ENCODE results near the gene GALNS.
"Not testable (repeated sequence)": the region's sequence is repeated elsewhere in the genome, so short reads cannot be mapped to it uniquely, and the experiment has no call there.

GALNS gene

DNA sequence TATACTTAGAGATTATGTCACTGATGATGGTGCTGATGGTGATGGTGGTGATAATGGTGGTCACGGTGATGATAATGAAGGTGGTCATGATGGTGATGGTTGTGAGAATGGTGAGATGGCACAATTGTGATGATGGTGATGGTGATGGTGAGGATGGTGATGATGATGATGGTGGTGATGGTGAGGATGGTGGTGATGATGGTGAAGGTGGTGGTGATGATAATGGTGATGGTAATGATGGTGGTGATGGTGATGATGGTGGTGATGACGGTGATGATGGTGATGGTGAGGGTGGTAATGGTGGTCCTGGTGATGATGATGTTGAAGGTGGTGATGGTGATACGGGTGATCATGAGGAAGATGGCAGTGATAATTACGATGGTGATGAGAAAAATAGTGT lies 58.7 kb downstream of the GALNS start:
- H3K4me3 Mint-ChIP-seq = no peak overlapping the region
- ATAC-seq (no peak), DNase-seq (no peak)
- no peak overlapping the region for H3K27ac Mint-ChIP-seq
- no peaks in the 10 kb centered on the region for H3K9me3 Mint-ChIP-seq
- H3K36me3 Mint-ChIP-seq (ENCODE audit: low read depth) = no peaks in the 10 kb centered on the region
- no peaks in the 10 kb centered on the region for H3K27me3 Mint-ChIP-seq
- peaks cover 20% of the 10 kb centered on the region for H3K4me1 Mint-ChIP-seq

- Mint-ChIP-seq H3K4me3 (no peak overlapping the region), H3K4me1 (peaks cover 29% of the 10 kb centered on the region)
These were observed 60.5 kb downstream of the GALNS start for GRCh38 chr16:88796278-88796677.

DNA sequence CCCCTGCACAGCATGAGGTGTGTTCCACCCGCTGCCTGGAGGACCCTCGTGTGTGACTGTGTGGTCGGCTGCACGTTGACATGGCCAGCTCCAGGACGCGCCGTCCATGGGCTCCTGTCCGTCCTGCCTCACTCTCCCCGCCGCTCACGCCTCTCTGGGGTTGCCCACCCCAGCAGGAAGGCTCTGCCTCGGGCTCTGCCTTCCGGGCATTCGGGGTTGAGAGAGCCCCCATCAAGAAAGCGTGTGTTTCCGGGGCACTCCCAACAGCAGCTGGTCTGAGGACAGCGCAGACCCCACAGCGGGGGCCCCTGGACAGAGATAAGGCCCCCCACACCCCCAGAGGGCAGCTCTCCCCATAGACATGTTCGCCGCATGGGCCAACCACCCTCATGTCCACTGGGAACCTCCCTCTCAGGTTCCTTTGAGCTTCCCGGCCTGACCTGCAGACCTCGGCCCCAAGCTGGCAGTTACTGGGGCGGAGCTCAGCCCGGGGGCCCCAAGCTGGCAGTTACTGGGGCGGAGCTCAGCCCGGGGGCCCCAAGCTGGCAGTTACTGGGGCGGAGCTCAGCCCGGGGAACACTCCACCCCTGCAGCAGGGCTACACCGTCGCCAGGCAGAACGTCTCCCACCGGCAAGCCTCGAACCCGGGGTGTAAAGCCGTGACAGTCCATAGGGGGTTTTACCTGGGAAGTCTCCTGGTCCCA lies 63.3 kb downstream of the GALNS start:
- Mint-ChIP-seq H3K36me3 (ENCODE audit: low read depth) (no peaks in the 10 kb centered on the region), H3K27me3 (no peaks in the 10 kb centered on the region), H3K9me3 (no peaks in the 10 kb centered on the region), H3K4me3 (no peak overlapping the region), H3K27ac (no peak overlapping the region), H3K4me1 (peaks cover 36% of the 10 kb centered on the region)
- DNase-seq (no peak), ATAC-seq (no peak)

More at GRCh38 chr16:88796278-88796677, 60.5 kb downstream of the GALNS start:
- no peak overlapping the region for H3K27ac Mint-ChIP-seq
- no peaks in the 10 kb centered on the region for H3K27me3 Mint-ChIP-seq
- DNase-seq (no peak), ATAC-seq (no peak)
- no peaks in the 10 kb centered on the region for H3K9me3 Mint-ChIP-seq
- H3K36me3 Mint-ChIP-seq (ENCODE audit: low read depth) = no peaks in the 10 kb centered on the region

DNA sequence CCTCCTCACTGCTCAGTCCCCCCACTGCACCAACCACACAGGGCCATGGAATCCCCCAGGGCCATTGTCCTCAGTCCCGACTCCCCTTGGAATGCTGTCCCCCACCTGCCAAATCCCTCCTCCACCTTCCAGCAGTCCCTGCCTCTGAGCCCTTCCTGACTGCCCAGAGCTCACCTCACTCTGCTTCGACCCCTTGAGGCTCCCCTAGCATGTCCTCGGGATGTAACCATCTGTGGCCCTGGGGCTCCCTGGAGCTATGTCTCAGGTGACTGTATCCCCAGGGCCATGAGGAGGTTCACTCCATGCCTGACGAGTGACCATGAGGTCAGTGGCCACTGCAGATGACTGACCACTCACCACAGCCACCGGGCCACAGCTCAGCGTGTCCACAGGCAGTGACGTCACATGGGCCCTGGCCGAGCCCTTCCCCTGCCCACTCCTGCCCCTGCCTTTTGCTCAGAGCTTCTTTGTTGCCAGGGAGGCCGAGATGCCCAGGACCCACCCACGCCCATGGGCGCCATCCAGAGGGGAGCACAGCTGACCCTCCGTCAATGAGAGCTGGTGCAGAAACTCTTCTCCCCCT lies 64.0 kb downstream of the GALNS start:
- Mint-ChIP-seq H3K27me3 (no peaks in the 10 kb centered on the region), H3K4me3 (no peak overlapping the region), H3K4me1 (peaks cover 36% of the 10 kb centered on the region), H3K27ac (peak overlapping the region; percentile 37), H3K36me3 (ENCODE audit: low read depth) (no peaks in the 10 kb centered on the region), H3K9me3 (no peaks in the 10 kb centered on the region)
- no peak for DNase-seq
- no peak for ATAC-seq

DNA sequence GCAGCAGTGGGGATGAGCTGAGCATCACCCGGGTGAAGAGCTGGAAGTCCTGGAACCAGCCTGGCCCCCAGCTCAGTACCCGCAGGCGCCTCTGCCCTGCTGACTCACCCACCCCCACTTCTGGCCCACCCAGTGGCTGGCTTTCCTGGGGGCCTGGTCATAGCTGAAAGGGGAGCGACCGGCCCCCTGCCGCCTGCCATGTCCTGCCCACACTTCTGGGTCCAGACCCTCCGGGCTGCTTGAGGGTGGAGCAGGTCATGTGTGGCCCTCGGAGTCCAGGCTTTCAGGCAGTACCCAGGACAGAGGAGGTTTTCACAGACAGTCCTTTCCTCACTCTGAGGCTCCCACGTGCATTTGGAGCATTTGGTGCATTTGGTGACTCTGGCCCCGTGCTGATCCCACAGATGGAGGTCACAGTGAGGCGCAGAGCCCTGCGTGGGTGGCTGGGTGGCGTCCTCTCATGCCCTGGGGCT lies 64.6 kb downstream of the GALNS start:
- H3K27ac Mint-ChIP-seq = no peak overlapping the region
- DNase-seq (no peak), ATAC-seq (peak; percentile 34)
- H3K4me3 Mint-ChIP-seq = no peak overlapping the region
- peaks cover 36% of the 10 kb centered on the region for H3K4me1 Mint-ChIP-seq
- H3K27me3 Mint-ChIP-seq = no peaks in the 10 kb centered on the region
- H3K9me3 Mint-ChIP-seq = no peaks in the 10 kb centered on the region
- no peaks in the 10 kb centered on the region for H3K36me3 Mint-ChIP-seq (ENCODE audit: low read depth)

GRCh38 chr16:88790312-88791211 lies 66.2 kb downstream of the GALNS start:
- no peaks in the 10 kb centered on the region for H3K27me3 Mint-ChIP-seq
- ATAC-seq (peak; percentile 78), DNase-seq (peak; percentile 65)
- H3K4me3 Mint-ChIP-seq = peak overlapping the region; percentile 49
- peak overlapping the region; percentile 27 for H3K27ac Mint-ChIP-seq
- no peaks in the 10 kb centered on the region for H3K36me3 Mint-ChIP-seq (ENCODE audit: low read depth)
- no peaks in the 10 kb centered on the region for H3K9me3 Mint-ChIP-seq
- H3K4me1 Mint-ChIP-seq = peaks cover 38% of the 10 kb centered on the region

DNA sequence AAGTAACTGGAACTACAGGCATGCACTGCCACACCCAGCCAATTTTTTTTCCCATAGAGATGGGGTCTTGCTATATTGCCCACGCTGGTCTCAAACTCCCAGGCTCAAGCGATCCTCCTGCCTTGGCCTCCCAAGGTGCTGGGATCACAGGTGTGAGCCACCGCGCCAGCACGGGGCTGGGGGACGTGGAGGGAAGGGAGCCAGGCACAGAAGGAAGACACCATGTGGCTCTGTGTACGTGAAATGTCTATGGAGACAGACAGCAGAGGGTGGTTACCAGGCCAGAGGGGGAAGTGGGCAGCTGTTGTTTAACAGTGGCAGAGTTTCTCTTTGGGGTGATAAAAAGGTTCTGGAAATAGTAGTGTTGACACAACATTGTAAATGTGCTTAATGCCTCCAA lies 67.2 kb downstream of the GALNS start:
- no peaks in the 10 kb centered on the region for H3K36me3 Mint-ChIP-seq (ENCODE audit: low read depth)
- no peaks in the 10 kb centered on the region for H3K9me3 Mint-ChIP-seq
- H3K4me3 Mint-ChIP-seq = no peak overlapping the region
- ATAC-seq (no peak), DNase-seq (no peak)
- H3K27me3 Mint-ChIP-seq = no peaks in the 10 kb centered on the region
- peaks cover 39% of the 10 kb centered on the region for H3K4me1 Mint-ChIP-seq
- H3K27ac Mint-ChIP-seq = no peak overlapping the region

- H3K27ac Mint-ChIP-seq; ATAC-seq; H3K36me3 Mint-ChIP-seq (ENCODE audit: low read depth); H3K4me3 Mint-ChIP-seq; DNase-seq; H3K27me3 Mint-ChIP-seq; H3K9me3 Mint-ChIP-seq: not testable (repeated sequence)
- peaks cover 39% of the 10 kb centered on the region for H3K4me1 Mint-ChIP-seq
These were observed 68.0 kb downstream of the GALNS start for GRCh38 chr16:88788749-88789148.

DNA sequence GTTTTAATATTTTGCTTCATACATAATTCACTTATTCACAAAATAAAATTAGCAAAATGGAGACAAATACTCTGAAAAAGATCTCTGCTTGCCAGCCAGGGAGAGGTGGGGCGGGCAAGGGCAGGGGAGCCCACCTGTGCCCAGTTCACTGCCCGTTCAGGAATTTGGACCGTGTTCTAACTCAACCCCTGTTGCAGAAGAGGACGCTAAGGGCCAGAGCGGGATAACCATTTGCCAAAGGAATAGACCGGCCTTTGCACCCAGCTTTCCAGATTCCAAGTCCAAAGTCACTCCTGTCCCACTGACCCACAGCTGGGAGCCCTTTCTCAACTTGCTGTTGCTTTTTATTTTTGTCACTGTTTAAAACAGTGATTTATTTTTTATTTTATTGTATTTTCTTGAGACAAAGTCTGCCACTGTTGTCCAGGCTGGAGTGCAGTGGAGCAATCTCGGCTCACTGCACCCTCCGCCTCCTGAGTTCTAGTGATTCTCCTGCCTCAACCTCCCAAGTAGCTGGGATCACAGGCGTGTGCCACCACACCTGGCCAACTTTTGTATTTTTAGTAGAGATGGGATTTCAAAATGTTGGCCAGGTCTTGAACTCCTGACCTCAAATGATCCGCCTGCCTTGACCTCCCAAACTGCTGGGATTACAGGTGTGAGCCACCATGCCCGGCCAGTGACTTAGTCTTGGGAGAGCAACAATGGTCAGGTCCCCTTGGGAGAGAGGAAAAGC lies 69.0 kb downstream of the GALNS start:
- DNase-seq = no peak
- H3K9me3 Mint-ChIP-seq = no peaks in the 10 kb centered on the region
- no peak overlapping the region for H3K4me3 Mint-ChIP-seq
- H3K27ac Mint-ChIP-seq = no peak overlapping the region
- H3K27me3 Mint-ChIP-seq = no peaks in the 10 kb centered on the region
- ATAC-seq = no peak
- H3K36me3 Mint-ChIP-seq (ENCODE audit: low read depth) = no peaks in the 10 kb centered on the region
- H3K4me1 Mint-ChIP-seq = peaks cover 44% of the 10 kb centered on the region

DNA sequence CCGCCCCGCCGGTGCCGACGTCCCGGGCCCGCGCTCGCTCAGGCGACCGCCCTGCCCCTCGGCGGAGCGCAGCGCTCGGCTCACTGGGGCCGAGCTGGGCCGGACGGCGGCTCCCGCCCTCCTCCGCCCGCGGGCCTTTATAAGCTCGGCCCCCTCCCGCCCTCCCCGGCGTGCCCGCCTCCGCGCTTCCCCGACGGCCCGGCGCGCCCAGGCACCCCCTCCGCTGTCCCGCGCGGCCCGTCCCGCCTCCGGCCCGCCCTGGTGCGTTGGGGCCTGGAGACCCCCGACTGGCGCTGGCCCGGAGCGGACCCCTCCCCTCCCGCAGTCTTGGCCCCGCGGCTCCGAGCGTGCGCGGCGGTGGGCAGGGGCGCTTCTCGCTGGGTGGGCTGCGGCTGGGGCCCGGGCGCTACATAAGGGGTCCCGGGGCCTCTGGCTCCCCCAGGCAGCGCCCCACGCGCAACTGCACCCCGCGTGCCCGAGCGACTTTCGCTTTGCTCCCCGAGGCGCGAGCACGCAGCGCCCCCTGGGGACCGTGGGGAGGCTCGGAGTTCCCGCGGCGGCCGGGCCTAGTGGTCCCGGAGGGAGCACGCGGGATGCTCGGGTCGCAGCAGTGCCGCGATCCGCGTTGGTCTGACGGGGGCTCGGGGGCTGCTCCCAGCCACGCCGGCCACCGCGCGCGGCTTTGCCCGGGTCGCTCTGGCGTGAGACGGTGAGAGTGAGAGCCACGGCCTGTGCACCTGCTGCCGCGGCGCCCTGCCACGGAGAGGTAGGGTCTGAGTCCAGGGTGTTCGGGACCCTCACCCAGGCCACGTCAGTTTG lies 71.4 kb downstream of the GALNS start, which contains the start of gene PIEZO1:
Gene PIEZO1, minus strand, starts transcription at position 115 of the 819 bp plus-strand sequence. CDS start 256 bp downstream, outside the sequence.
- Mint-ChIP-seq H3K27ac (peak within 1 kb of the TSS; percentile 85), H3K4me3 (peak within 1 kb of the TSS; percentile 76), H3K27me3 (no peaks in the 10 kb centered on the region), H3K36me3 (ENCODE audit: low read depth) (no peaks in the 10 kb centered on the region), H3K9me3 (no peaks in the 10 kb centered on the region), H3K4me1 (peaks cover 47% of the 10 kb centered on the region)
- ATAC-seq (no peak), DNase-seq (peak; percentile 81)

GRCh38 chr16:88784856-88785105 lies 72.0 kb downstream of the GALNS start:
- Mint-ChIP-seq H3K36me3 (ENCODE audit: low read depth) (no peaks in the 10 kb centered on the region), H3K4me1 (peaks cover 47% of the 10 kb centered on the region), H3K4me3 (no peak overlapping the region), H3K27me3 (no peaks in the 10 kb centered on the region), H3K27ac (no peak overlapping the region), H3K9me3 (no peaks in the 10 kb centered on the region)
- ATAC-seq (no peak), DNase-seq (no peak)

- Mint-ChIP-seq H3K4me1 (peaks cover 47% of the 10 kb centered on the region), H3K36me3 (ENCODE audit: low read depth) (no peaks in the 10 kb centered on the region), H3K9me3 (no peaks in the 10 kb centered on the region), H3K27ac (peak overlapping the region; percentile 85), H3K27me3 (no peaks in the 10 kb centered on the region), H3K4me3 (peak overlapping the region; percentile 76)
- DNase-seq (peak; percentile 64), ATAC-seq (no peak)
These were observed 72.5 kb downstream of the GALNS start for GRCh38 chr16:88784074-88784855.

DNA sequence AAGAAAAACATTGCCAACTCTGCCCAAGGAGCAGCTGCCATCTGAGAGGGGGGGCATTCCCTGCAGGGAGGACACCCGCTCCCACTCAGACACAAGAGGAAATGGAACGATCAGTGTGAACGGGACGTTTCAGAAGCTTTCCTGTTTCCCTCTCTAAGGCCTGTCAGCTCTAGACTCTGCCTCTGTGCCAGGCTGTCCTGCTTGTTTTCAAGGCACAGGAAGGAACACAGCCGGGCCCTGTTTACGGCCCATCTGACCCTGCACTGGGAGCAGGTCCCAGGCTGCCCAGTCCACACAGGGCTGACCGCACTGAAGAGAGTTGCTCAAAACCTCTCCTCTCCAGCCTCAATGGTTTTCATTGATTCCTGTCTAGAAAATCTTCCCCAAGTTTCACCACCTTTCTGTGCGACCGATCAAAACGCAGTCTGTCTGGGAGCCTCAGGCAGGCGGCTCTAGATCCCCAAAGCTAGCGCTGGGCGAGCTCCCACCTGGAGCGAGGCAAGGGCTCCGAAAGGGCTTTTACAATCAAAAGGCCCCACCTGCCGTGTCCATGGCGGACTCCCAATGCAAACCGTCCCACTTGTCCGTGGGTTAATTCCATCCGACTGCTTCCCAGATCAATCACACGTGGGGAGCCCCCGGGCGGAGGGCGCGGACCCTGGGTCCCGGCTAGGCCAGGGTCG lies 73.2 kb downstream of the GALNS start:
- DNase-seq (peak; percentile 20), ATAC-seq (no peak)
- peak overlapping the region; percentile 76 for H3K4me3 Mint-ChIP-seq
- no peaks in the 10 kb centered on the region for H3K36me3 Mint-ChIP-seq (ENCODE audit: low read depth)
- H3K27me3 Mint-ChIP-seq = no peaks in the 10 kb centered on the region
- peaks cover 49% of the 10 kb centered on the region for H3K4me1 Mint-ChIP-seq
- H3K27ac Mint-ChIP-seq = peak overlapping the region; percentile 79
- no peaks in the 10 kb centered on the region for H3K9me3 Mint-ChIP-seq
